ENCODE data around the gene DCTN1.

Gene DCTN1

GRCh38 chr2:74423231-74424095, 43.4 kb upstream of the DCTN1 start:
- TF ChIP-seq CTCF (conservative IDR thresholded peaks at IDR 0.05), result no peak
- H3K27ac ChIP-seq, result no peak overlapping the region

GRCh38 chr2:74421221-74421870, 41.2 kb upstream of the DCTN1 start, which contains the start of the genes C2orf81 and WDR54:
Gene C2orf81, minus strand, starts transcription at chr2:74421619. Its CDS starts 59 bp downstream, at chr2:74421560.
Gene WDR54, plus strand, starts transcription at chr2:74421730. Its CDS starts 424 bp downstream, at chr2:74422154.
- H3K27ac ChIP-seq, result peak within 1 kb of the TSS; percentile 75

GRCh38 chr2:74420443-74421103, 40.5 kb upstream of the DCTN1 start:
- peak overlapping the region; percentile 75 for H3K27ac ChIP-seq

More at GRCh38 chr2:74421221-74421870, 41.2 kb upstream of the DCTN1 start, which contains the start of the genes C2orf81 and WDR54:
- no peak for TF ChIP-seq CTCF (conservative IDR thresholded peaks at IDR 0.05)

GRCh38 chr2:74420006-74420405, 39.9 kb upstream of the DCTN1 start:
- H3K27ac ChIP-seq, result no peak overlapping the region
- no peak for TF ChIP-seq CTCF (conservative IDR thresholded peaks at IDR 0.05)

- TF ChIP-seq CTCF (conservative IDR thresholded peaks at IDR 0.05), result no peak
These were observed 39.2 kb upstream of the DCTN1 start for GRCh38 chr2:74419345-74419744.

GRCh38 chr2:74418312-74418711, 38.2 kb upstream of the DCTN1 start:
- H3K27ac ChIP-seq, result no peak overlapping the region
- no peak for TF ChIP-seq CTCF (conservative IDR thresholded peaks at IDR 0.05)

More at GRCh38 chr2:74419345-74419744, 39.2 kb upstream of the DCTN1 start:
- no peak overlapping the region for H3K27ac ChIP-seq

GRCh38 chr2:74417763-74418162, 37.7 kb upstream of the DCTN1 start:
- no peak overlapping the region for H3K27ac ChIP-seq
- no peak for TF ChIP-seq CTCF (conservative IDR thresholded peaks at IDR 0.05)
